ENCODE data around the gene TPSG1. TPM values are rescaled to one million over a fixed set of nuclear protein-coding genes. Genes with fewer than 3 reads are reported as not detected.

The TPSG1 gene
- total and polyA plus RNA-seq, 2 experiments from 2014 or later: 0.81 TPM; not detected in 1

- Histone ChIP-seq H3K79me2 (replicated peaks; ENCODE audit: insufficient read depth) (no peaks in the 10 kb centered on the region), H3F3A (replicated peaks; ENCODE audit: low read depth) (no peaks in the 10 kb centered on the region), H2AFZ (no peak overlapping the region), H3K27me3 (ENCODE audit: insufficient read depth) (no peaks in the 10 kb centered on the region), H3K9me2 (ENCODE audit: insufficient read depth) (no peaks in the 10 kb centered on the region), H3K4me3 (no peak overlapping the region), H3K36me3 (ENCODE audit: insufficient read depth) (no peaks in the 10 kb centered on the region), H4K20me1 (replicated peaks; ENCODE audit: insufficient read depth) (no peaks in the 10 kb centered on the region), H3K4me2 (no peak overlapping the region), H3K4me1 (ENCODE audit: insufficient read depth) (no peaks in the 10 kb centered on the region), H3K27ac (ENCODE audit: low read depth) (no peak overlapping the region)
- Mint-ChIP-seq H3K4me3 (no peak overlapping the region), H3K4me1 (no peaks in the 10 kb centered on the region), H3K9me3 (no peaks in the 10 kb centered on the region), H3K27ac (no peak overlapping the region), H3K36me3 (ENCODE audit: low read depth) (peaks cover 3% of the 10 kb centered on the region; the same call in 1 of the 3 replicates), H3K27me3 (ENCODE audit: insufficient read depth, low read depth, poor library complexity) (peaks cover 18% of the 10 kb centered on the region)
- DNase-seq (ENCODE audit: low spot score) (no peak), ATAC-seq (no peak)
- TF ChIP-seq JUNB (IDR thresholded peaks at IDR 0.05; ENCODE audit: unreplicated experiment): no peak
- no peak for TF ChIP-seq NANOG (IDR thresholded peaks at IDR 0.05; ENCODE audit: borderline replicate concordance)
These were observed 16.7 kb downstream of the TPSG1 start for GRCh38 chr16:1208239-1208830.

GRCh38 chr16:1206786-1207185 is 18.3 kb downstream of the TPSG1 start:
- Mint-ChIP-seq H3K4me3 (no peak overlapping the region), H3K27me3 (ENCODE audit: insufficient read depth, low read depth, poor library complexity) (peaks cover 19% of the 10 kb centered on the region), H3K36me3 (ENCODE audit: low read depth) (peaks cover 3% of the 10 kb centered on the region; the same call in 1 of the 3 replicates), H3K4me1 (no peaks in the 10 kb centered on the region), H3K9me3 (no peaks in the 10 kb centered on the region), H3K27ac (no peak overlapping the region)
- no peaks in the 10 kb centered on the region for H3K79me2 ChIP-seq (replicated peaks; ENCODE audit: insufficient read depth)
- H3K4me1 ChIP-seq (ENCODE audit: insufficient read depth): no peaks in the 10 kb centered on the region
- DNase-seq (ENCODE audit: low spot score) (no peak), ATAC-seq (no peak)
- H3F3A ChIP-seq (replicated peaks; ENCODE audit: low read depth): no peaks in the 10 kb centered on the region
- no peaks in the 10 kb centered on the region for H3K27me3 ChIP-seq (ENCODE audit: insufficient read depth)
- H2AFZ ChIP-seq: no peak overlapping the region
- H4K20me1 ChIP-seq (replicated peaks; ENCODE audit: insufficient read depth): no peaks in the 10 kb centered on the region
- H3K36me3 ChIP-seq (ENCODE audit: insufficient read depth): no peaks in the 10 kb centered on the region
- no peak overlapping the region for H3K4me3 ChIP-seq
- no peak overlapping the region for H3K4me2 ChIP-seq
- no peak overlapping the region for H3K27ac ChIP-seq (ENCODE audit: low read depth)
- no peaks in the 10 kb centered on the region for H3K9me2 ChIP-seq (ENCODE audit: insufficient read depth)
- no peak for TF ChIP-seq ETS1 (IDR thresholded peaks at IDR 0.05)
- TF ChIP-seq ZNF462 (CRISPR knock-in tag; IDR thresholded peaks at IDR 0.05): no peak
- TF ChIP-seq CTCF (conservative IDR thresholded peaks at IDR 0.05; ENCODE audit: low read depth in 2 of 2): no peak
- TF ChIP-seq JUNB (IDR thresholded peaks at IDR 0.05; ENCODE audit: unreplicated experiment): no peak
- TF ChIP-seq EZH2 (IDR thresholded peaks at IDR 0.05; ENCODE audit: low read depth, unreplicated experiment): no peak
- TF ChIP-seq ZNF331 (CRISPR knock-in tag; IDR thresholded peaks at IDR 0.05; ENCODE audit: low read depth): no peak
- TF ChIP-seq, protein P1, sequence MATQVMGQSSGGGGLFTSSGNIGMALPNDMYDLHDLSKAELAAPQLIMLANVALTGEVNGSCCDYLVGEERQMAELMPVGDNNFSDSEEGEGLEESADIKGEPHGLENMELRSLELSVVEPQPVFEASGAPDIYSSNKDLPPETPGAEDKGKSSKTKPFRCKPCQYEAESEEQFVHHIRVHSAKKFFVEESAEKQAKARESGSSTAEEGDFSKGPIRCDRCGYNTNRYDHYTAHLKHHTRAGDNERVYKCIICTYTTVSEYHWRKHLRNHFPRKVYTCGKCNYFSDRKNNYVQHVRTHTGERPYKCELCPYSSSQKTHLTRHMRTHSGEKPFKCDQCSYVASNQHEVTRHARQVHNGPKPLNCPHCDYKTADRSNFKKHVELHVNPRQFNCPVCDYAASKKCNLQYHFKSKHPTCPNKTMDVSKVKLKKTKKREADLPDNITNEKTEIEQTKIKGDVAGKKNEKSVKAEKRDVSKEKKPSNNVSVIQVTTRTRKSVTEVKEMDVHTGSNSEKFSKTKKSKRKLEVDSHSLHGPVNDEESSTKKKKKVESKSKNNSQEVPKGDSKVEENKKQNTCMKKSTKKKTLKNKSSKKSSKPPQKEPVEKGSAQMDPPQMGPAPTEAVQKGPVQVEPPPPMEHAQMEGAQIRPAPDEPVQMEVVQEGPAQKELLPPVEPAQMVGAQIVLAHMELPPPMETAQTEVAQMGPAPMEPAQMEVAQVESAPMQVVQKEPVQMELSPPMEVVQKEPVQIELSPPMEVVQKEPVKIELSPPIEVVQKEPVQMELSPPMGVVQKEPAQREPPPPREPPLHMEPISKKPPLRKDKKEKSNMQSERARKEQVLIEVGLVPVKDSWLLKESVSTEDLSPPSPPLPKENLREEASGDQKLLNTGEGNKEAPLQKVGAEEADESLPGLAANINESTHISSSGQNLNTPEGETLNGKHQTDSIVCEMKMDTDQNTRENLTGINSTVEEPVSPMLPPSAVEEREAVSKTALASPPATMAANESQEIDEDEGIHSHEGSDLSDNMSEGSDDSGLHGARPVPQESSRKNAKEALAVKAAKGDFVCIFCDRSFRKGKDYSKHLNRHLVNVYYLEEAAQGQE (IDR thresholded peaks at IDR 0.05; ENCODE audit: unreplicated experiment): no peak
- TF ChIP-seq STAT1 (IDR thresholded peaks at IDR 0.05; ENCODE audit: unreplicated experiment): no peak

All from GM23338 (cell line).